Loucy (cell line): ENCODE results near the gene EDC3.
"Not testable (repeated sequence)": the region's sequence is repeated elsewhere in the genome, so short reads cannot be mapped to it uniquely, and the experiment has no call there.

Source experiments
- H2AFZ ChIP-seq: fragments of 200-600 bp; sonication (generic); 2 replicates; pipeline ENCODE4 v1.6.0; 2016; ENCODE audit warnings: antibody characterized with exemption, mild to moderate bottlenecking, low read length, moderate library complexity
- H3F3A ChIP-seq: fragments of 200-600 bp; 2 replicates; pipeline ENCODE4 v1.6.0; 2016; ENCODE audit warnings: antibody characterized with exemption, low read depth, mild to moderate bottlenecking
- H3K27me3 ChIP-seq: fragments of 200-600 bp; sonication (generic); 2 replicates; pipeline ENCODE4 v1.6.1; 2014; ENCODE audit warnings: low read length, mild to moderate bottlenecking; ENCODE audit not compliant: insufficient read depth, poor library complexity, severe bottlenecking
- H3K36me3 ChIP-seq: fragments of 200-600 bp; sonication (generic); 2 replicates; pipeline ENCODE4 v1.6.1; 2016; ENCODE audit warnings: low read length; ENCODE audit not compliant: insufficient read depth
- H3K4me1 ChIP-seq: fragments of 200-600 bp; sonication (generic); 2 replicates; pipeline ENCODE4 v1.5.1; 2014; ENCODE audit warnings: low read length, mild to moderate bottlenecking; ENCODE audit not compliant: insufficient read depth, poor library complexity, severe bottlenecking
- H3K4me2 ChIP-seq: fragments of 200-600 bp; sonication (generic); 2 replicates; pipeline ENCODE4 v1.6.0; 2014; ENCODE audit warnings: antibody characterized with exemption, low read length, low read depth, mild to moderate bottlenecking; ENCODE audit not compliant: poor library complexity, severe bottlenecking
- H3K4me3 ChIP-seq: fragments of 200-600 bp; sonication (generic); 2 replicates; pipeline ENCODE4 v1.5.1; 2014; ENCODE audit warnings: low read length, mild to moderate bottlenecking, mixed read lengths; ENCODE audit not compliant: poor library complexity, severe bottlenecking
- H3K79me2 ChIP-seq: fragments of 200-600 bp; sonication (generic); 2 replicates; pipeline ENCODE4 v1.6.1; 2014; ENCODE audit warnings: low read length; ENCODE audit not compliant: insufficient read depth
- H3K9ac ChIP-seq: fragments of 200-600 bp; sonication (generic); 2 replicates; pipeline ENCODE4 v1.6.0; 2014; ENCODE audit warnings: mild to moderate bottlenecking, low read depth, low read length, moderate library complexity; ENCODE audit not compliant: poor library complexity, severe bottlenecking
- H3K9me2 ChIP-seq: fragments of 200-600 bp; sonication (generic); replicated peaks from 2 replicates; pipeline ENCODE4 v1.6.1; 2016; ENCODE audit warnings: low read depth, low read length, mixed read lengths
- H3K9me3 ChIP-seq: fragments of 200-600 bp; sonication (generic); 2 replicates; pipeline ENCODE4 v1.6.1; 2014; ENCODE audit warnings: mild to moderate bottlenecking, antibody characterized with exemption, low read length, low read depth; ENCODE audit not compliant: insufficient read depth
- H4K20me1 ChIP-seq: fragments of 200-600 bp; sonication (generic); 2 replicates; pipeline ENCODE4 v1.6.0; 2014; ENCODE audit warnings: antibody characterized with exemption, low read length, mild to moderate bottlenecking; ENCODE audit not compliant: insufficient read depth, poor library complexity, severe bottlenecking
- EZH2phosphoT487 ChIP-seq: fragments of 200-600 bp; IDR thresholded peaks from 2 replicates; pipeline ENCODE4 v1.6.1; 2018; ENCODE audit warnings: antibody characterized with exemption, mild to moderate bottlenecking, moderate library complexity, borderline replicate concordance
- TF ChIP-seq, protein P1 (sequence below): fragments of 200-600 bp; sonication (generic); conservative IDR thresholded peaks from 2 replicates; pipeline ENCODE4 v1.5.1; 2014; ENCODE audit warnings: mild to moderate bottlenecking, antibody characterized with exemption, low read length

EDC3 gene

DNA sequence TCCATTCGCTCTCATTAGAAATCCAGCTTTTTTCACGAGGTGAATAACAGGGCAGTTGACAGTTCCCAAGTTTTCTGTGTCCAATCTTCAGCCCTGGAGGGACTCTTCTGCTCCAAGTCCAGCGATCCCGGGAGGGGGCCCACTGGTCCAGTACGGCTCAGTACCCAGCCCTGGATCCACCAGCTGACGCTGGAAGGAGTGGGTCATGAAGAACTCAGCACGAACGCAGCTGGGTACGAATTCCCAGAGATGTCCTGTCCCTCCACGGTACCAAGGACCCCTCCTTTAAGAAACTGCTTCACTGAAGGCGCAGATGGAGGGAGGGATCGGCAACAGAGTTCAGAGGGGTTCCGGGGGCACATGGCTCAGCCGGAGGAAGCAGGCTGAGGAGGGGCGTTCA, 96.7 kb downstream of the EDC3 start:
- Histone ChIP-seq H3K79me2 (peaks cover 16% of the 10 kb centered on the region), H3K9me3 (no peaks in the 10 kb centered on the region), H3K4me3 (peak overlapping the region; percentile 77), H3K27me3 (no peaks in the 10 kb centered on the region), H3K4me2 (peak overlapping the region; percentile 86), H3K4me1 (peaks cover 19% of the 10 kb centered on the region), H4K20me1 (no peaks in the 10 kb centered on the region), H3K36me3 (peaks cover 3% of the 10 kb centered on the region; the same call in 1 of the 2 replicates), H2AFZ (no peak overlapping the region), H3K9me2 (no peaks in the 10 kb centered on the region), H3F3A (no peaks in the 10 kb centered on the region), H3K9ac (peak overlapping the region; percentile 78)
- TF ChIP-seq, protein P1, sequence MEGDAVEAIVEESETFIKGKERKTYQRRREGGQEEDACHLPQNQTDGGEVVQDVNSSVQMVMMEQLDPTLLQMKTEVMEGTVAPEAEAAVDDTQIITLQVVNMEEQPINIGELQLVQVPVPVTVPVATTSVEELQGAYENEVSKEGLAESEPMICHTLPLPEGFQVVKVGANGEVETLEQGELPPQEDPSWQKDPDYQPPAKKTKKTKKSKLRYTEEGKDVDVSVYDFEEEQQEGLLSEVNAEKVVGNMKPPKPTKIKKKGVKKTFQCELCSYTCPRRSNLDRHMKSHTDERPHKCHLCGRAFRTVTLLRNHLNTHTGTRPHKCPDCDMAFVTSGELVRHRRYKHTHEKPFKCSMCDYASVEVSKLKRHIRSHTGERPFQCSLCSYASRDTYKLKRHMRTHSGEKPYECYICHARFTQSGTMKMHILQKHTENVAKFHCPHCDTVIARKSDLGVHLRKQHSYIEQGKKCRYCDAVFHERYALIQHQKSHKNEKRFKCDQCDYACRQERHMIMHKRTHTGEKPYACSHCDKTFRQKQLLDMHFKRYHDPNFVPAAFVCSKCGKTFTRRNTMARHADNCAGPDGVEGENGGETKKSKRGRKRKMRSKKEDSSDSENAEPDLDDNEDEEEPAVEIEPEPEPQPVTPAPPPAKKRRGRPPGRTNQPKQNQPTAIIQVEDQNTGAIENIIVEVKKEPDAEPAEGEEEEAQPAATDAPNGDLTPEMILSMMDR = no peak
- TF ChIP-seq EZH2phosphoT487 = no peak

DNA sequence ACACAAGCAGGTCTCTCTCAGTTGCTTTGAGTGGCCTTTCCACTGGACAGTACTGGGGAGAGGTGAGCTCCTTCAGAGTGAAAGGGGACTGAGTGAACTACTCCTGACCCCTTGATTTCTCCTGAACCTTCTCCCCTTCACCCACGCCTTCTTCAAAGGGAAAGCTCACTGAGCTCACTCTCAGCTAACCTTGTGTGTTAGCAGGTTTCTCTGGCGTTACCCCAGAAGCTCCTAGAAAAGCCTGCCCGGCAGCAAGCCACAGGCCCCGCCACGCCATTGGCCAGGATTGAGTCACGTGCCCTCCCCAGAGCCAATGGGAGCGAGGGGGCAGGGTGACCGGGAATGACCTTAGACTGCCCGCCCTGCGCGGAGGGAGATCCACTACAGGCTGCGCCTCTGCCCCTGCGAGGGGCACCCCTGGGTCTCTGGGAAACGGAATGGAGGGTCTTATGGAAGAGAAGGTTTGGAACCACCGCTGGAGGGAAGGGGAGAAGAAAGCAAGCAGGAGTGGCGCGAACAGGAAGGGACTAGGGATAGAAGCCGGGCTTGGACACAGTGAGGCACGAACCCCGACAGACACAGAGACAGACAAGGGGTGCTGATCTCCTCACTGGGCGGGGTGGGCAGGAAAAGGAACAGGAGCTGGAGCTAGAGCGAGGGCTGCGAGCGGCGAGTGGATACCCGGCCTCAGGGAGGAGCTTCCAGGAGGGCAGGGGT, 97.5 kb downstream of the EDC3 start:
- peaks cover 7% of the 10 kb centered on the region; the same call in 1 of the 2 replicates for H3K36me3 ChIP-seq
- H3K9ac ChIP-seq = peak overlapping the region; percentile 78

DNA sequence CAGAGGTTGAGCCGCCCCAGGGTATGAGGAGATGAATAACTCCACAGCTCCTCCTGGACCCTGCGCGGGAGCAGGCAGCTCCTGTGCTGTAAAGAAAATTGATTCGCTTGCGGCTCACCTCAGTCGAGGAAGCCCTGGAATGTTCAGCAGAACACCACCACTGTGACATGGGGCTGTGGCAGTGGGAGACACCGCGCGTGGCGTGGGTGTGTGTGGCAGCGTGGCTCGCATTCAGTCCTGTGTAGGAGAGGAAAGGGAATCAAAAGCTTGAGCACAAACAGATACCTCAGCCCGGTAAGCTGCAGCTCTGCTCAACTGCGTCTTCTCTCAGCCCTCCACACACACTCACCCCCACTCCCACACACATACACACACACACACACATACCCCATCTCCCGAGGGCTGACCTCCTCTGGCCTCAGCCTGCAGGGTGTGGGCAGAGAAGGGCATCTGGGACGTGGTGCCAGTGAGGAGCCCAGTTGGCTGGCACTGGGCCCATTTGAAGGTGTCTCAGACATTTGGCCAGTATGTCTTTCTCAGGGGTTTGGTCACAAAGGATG, 98.6 kb downstream of the EDC3 start:
- Histone ChIP-seq H3K36me3 (peaks cover 13% of the 10 kb centered on the region; the same call in 1 of the 2 replicates), H3K4me1 (peaks cover 19% of the 10 kb centered on the region)

More for the DNA sequence above, 97.5 kb downstream of the EDC3 start:
- H3K9me3 ChIP-seq = no peaks in the 10 kb centered on the region
- H3K4me1 ChIP-seq = peaks cover 19% of the 10 kb centered on the region
- TF ChIP-seq, protein P1 = no peak
- TF ChIP-seq EZH2phosphoT487 = no peak
- no peaks in the 10 kb centered on the region for H3K9me2 ChIP-seq
- H3K4me3 ChIP-seq = peak overlapping the region; percentile 77
- peak overlapping the region; percentile 86 for H3K4me2 ChIP-seq
- H3K27me3 ChIP-seq = no peaks in the 10 kb centered on the region
- H3F3A ChIP-seq = no peaks in the 10 kb centered on the region
- peaks cover 16% of the 10 kb centered on the region for H3K79me2 ChIP-seq
- peak overlapping the region; percentile 86 for H2AFZ ChIP-seq
- H4K20me1 ChIP-seq = no peaks in the 10 kb centered on the region

DNA sequence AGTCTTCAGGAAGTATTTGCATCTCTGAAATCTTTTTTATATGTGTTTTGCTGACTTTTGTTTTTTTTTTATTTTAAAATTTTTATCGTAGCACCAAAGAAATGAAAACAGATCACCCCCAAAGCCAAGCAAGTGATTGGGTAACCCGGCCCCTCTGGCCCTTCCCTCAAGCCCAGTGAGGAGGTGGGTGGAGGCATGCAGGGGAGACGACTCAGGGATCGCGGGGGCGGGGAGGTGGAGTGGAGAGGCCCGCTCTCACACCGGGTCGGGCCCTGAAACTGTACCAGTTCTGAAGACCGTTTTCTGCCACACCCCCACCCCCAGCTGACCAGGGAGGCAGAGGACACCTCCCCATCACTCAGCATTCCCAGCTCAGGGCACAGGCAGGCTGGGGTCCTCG, 99.1 kb downstream of the EDC3 start:
- not testable (repeated sequence) for H3K9ac ChIP-seq, H3F3A ChIP-seq, H3K9me2 ChIP-seq, H3K9me3 ChIP-seq, H3K4me2 ChIP-seq, H4K20me1 ChIP-seq, H3K4me3 ChIP-seq, H3K27me3 ChIP-seq, H2AFZ ChIP-seq
- peaks cover 16% of the 10 kb centered on the region for H3K79me2 ChIP-seq
- peaks cover 19% of the 10 kb centered on the region for H3K4me1 ChIP-seq
- H3K36me3 ChIP-seq = peaks cover 18% of the 10 kb centered on the region; the same call in 1 of the 2 replicates

More for the DNA sequence above, 98.6 kb downstream of the EDC3 start:
- not testable (repeated sequence) for H3K4me2 ChIP-seq, H2AFZ ChIP-seq, H3K27me3 ChIP-seq, H3K9ac ChIP-seq, H3K9me3 ChIP-seq, H3F3A ChIP-seq, H3K9me2 ChIP-seq, H3K4me3 ChIP-seq, H4K20me1 ChIP-seq
- H3K79me2 ChIP-seq = peaks cover 16% of the 10 kb centered on the region
